Bone marrow (tissue), 2 donors: ENCODE data around the gene BANP.
"Not testable (repeated sequence)": the region's sequence is repeated elsewhere in the genome, so short reads cannot be mapped to it uniquely, and the experiment has no call there.

Source experiments
- DNase-seq, 2 donors: peaks; one replicate each; lab custom pipeline; 2025; lab: John Stamatoyannopoulos, UW

The BANP gene

GRCh38 chr16:88066234-88066633, 115.0 kb downstream of the BANP start:
- DNase-seq, result no peak

- DNase-seq, result no peak
Observed at GRCh38 chr16:88066680-88067529, 115.7 kb downstream of the BANP start.

GRCh38 chr16:88067530-88068411, 116.5 kb downstream of the BANP start:
- DNase-seq, result no peak

GRCh38 chr16:88068476-88069396, 117.5 kb downstream of the BANP start:
- no peak for DNase-seq

GRCh38 chr16:88069397-88070168, 118.3 kb downstream of the BANP start:
- DNase-seq, result no peak

GRCh38 chr16:88070341-88070740, 119.1 kb downstream of the BANP start:
- no peak for DNase-seq

GRCh38 chr16:88070989-88071625, 119.9 kb downstream of the BANP start:
- no peak for DNase-seq

GRCh38 chr16:88071908-88072307, 120.7 kb downstream of the BANP start:
- no peak for DNase-seq

- DNase-seq, result no peak
Observed at GRCh38 chr16:88072571-88073001, 121.4 kb downstream of the BANP start.

GRCh38 chr16:88073201-88073721, 122.0 kb downstream of the BANP start:
- no peak for DNase-seq

- no peak for DNase-seq
Observed at GRCh38 chr16:88074041-88074440, 122.8 kb downstream of the BANP start.

- DNase-seq, result no peak
Observed at GRCh38 chr16:88076211-88076931, 125.1 kb downstream of the BANP start.

GRCh38 chr16:88076932-88077320, 125.7 kb downstream of the BANP start:
- DNase-seq, result not testable (repeated sequence)

- DNase-seq, result no peak
Observed at GRCh38 chr16:88077328-88078108, 126.3 kb downstream of the BANP start.

- DNase-seq, result no peak
Observed at GRCh38 chr16:88078111-88078775, 127.0 kb downstream of the BANP start.

GRCh38 chr16:88083582-88083981, 132.3 kb downstream of the BANP start:
- DNase-seq, result no peak

- DNase-seq, result no peak
Observed at GRCh38 chr16:88084881-88085280, 133.6 kb downstream of the BANP start.
